Measurements from ENCODE around the gene PRAC1.

PRAC1 gene

DNA sequence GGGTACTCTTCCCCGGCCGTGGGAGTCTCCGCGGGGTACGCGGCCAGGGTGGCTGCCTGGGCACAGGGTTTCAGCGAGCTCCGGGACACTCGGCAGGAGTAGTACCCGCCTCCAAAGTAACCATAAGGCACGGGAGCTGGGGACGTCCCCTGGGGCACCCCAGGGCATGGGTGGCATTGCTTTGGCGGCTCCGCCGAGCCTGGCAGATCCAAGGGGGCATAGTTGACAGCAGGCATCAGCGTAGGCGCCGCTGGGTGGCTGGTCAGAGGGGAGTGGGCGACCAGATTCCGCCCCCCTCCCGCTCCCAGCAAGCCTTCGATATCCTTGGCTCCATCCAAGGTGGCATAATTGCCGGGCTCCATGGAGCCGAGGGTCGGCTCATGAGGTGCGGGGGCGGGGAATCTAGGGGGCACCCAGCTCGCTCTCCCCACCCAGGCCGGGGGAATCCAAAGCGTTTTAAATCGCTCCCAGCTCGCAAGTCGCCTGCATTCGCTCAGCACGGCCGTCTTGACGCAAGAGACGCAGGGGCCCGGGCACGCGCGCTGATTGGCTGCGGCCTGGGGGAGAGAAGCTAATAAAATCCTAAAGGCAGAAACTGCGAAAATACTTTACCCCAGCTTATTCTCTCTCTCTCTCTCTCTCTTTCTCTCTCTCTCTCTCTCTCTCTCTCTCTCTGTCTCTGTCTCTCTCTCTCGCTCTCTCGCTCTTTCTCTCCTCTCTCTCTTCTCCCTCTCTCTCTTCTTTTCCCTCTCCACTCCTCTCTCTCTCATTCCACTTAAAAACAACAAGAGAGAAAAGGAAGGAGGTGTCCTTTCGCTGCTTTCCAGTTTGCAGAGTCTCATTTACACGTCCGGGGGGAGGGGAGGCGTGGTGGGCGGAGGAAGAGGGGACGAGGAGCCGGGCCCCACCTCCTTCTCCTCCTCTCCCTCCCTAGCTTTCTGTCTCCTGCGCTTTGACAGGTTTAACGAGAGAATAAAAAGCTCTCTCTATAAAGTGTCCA, 6.2 kb upstream of the PRAC1 start, which contains the start of gene HOXB13:
HOXB13 (minus strand) TSS at position 519 of the 1,000 bp plus-strand sequence; CDS start at position 362, 157 bp downstream.
- DNase-seq (ENCODE audit: extremely low read depth, low read depth) = no peak
- TF ChIP-seq, protein P1, sequence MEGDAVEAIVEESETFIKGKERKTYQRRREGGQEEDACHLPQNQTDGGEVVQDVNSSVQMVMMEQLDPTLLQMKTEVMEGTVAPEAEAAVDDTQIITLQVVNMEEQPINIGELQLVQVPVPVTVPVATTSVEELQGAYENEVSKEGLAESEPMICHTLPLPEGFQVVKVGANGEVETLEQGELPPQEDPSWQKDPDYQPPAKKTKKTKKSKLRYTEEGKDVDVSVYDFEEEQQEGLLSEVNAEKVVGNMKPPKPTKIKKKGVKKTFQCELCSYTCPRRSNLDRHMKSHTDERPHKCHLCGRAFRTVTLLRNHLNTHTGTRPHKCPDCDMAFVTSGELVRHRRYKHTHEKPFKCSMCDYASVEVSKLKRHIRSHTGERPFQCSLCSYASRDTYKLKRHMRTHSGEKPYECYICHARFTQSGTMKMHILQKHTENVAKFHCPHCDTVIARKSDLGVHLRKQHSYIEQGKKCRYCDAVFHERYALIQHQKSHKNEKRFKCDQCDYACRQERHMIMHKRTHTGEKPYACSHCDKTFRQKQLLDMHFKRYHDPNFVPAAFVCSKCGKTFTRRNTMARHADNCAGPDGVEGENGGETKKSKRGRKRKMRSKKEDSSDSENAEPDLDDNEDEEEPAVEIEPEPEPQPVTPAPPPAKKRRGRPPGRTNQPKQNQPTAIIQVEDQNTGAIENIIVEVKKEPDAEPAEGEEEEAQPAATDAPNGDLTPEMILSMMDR (IDR thresholded peaks at IDR 0.05; ENCODE audit: low read depth, low read length) = no peak

DNA sequence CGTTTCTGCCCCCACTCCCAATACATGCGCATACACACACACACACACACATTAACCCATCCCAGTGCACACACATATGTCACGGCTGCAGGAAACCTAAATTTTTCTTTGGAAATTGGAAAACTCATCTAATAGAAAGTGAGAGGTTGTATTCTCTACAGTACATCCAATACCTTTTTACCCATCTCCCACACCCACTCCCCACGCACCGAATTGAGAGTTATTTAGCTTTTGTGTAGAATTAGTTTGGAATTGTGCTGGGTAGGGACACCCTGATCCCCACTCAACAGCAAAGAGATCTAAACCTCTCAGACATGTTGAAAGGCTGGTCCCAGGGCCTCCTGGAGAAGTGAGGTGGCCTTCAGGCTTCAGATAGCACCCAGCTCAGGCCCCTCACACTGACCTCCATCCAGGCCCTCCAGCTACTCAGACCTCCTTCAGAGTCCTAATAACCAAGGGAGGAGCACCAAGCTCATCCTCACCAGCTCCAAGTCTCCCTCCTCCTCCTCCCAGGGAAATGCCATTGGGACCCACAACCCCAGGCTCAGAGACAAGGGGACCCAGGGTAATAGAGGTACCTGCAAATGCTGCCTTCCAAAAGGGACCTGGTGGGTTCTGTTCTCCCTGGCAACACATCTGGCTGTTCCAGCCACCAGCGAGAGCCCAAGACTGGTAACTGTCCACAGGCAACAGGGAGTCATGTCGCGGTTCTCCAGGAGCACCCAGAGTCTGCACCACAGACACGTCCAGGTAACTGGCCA, 5.3 kb upstream of the PRAC1 start:
- TF ChIP-seq, protein P1 (IDR thresholded peaks at IDR 0.05; ENCODE audit: low read depth, low read length) = no peak
- no peak for DNase-seq (ENCODE audit: extremely low read depth, low read depth)

DNA sequence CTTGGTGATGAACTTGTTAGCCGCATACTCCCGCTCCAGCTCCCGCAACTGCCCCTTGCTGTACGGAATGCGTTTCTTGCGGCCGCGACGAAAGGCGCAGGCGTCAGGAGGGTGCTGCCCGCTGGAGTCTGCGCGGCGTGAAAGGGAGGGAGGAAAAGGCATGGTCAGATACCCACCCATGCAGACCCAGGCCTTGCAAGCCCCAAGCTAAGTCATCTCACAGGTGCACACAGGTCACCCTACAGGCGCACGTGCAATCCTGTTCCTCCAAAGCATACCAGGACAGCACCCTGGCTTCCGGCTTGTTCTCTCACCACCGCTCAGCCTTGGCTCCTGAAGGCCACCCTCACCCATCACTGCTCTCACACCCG, 4.6 kb upstream of the PRAC1 start:
- DNase-seq (ENCODE audit: extremely low read depth, low read depth) = no peak
- TF ChIP-seq, protein P1 (IDR thresholded peaks at IDR 0.05; ENCODE audit: low read depth, low read length) = no peak

DNA sequence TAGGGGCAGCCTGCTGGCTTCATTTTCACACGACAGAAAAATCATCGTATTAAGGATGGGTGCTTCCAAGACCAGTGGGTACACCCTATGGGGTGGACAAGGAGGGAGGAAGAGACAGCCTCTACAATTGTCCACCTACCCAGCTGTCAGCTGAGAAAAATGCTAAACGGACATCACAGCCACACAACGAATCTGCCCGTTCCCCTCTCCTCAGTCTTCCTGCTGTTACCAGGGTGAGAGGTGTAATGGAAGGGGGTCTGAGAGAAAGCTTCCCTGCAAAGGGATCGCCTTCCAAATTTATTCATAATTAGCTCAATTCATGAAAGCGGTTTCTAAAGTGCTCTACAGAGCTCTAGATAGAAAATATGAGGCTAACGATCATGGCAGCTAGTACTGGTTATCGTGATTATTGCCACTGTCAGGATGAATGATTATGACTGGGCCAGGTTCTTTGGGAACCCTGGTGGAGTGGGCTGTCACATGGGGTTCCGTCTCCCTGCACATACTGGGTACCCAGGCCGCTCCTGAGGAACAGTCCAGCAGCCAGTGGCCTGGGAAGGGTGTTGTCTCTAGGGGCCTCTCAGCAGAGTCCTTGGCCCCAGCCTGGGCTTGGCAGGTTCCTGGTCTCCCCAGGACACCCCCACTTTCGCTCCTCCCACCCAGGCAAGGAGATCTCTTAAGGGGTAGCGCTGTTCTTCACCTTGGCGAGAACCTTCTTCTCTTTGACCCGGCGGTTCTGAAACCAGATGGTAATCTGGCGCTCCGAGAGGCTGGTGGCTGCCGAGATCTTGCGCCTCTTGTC, 4.0 kb upstream of the PRAC1 start:
- no peak for DNase-seq (ENCODE audit: extremely low read depth, low read depth)

DNA sequence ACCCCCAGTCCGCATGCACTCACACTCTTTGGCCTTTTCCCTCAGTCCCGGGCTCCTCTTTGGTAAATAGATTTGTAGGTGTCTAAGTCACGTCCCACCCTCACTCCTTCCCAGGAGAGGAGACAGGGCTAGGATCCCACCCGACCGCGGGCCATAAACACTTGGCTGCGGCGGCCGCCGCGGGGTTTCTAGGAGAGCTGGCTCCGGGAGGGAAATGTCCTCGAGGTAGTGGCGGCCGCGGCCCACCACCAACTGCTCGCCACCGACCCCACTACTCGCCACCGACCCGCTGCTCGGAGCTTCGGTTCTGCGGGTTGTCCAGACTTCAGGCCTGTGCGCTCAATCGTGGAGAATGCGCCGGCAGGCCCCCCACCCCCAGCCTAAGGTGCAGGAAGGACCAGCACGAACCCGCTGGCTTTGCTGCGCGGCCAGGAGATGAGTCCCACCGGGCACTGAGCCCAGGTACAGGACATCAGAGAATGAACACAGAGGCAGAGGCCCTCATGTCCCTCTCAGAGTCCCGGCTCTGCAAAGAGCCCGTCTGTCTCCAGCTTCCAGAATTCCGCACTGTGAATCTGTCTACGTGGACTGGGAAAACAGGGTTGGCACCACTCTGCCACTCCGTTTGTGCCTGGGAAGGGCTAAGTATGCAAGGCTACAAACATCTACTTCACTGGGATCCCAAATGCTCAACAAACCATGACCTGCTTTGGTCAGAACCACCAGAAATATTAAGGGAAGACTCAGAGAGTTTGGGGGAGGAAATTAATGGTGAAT, 3.2 kb upstream of the PRAC1 start:
- no peak for DNase-seq (ENCODE audit: extremely low read depth, low read depth)
- TF ChIP-seq, protein P1 (IDR thresholded peaks at IDR 0.05; ENCODE audit: low read depth, low read length) = no peak

More for the DNA sequence above, 4.0 kb upstream of the PRAC1 start:
- TF ChIP-seq, protein P1 (IDR thresholded peaks at IDR 0.05; ENCODE audit: low read depth, low read length) = no peak

DNA sequence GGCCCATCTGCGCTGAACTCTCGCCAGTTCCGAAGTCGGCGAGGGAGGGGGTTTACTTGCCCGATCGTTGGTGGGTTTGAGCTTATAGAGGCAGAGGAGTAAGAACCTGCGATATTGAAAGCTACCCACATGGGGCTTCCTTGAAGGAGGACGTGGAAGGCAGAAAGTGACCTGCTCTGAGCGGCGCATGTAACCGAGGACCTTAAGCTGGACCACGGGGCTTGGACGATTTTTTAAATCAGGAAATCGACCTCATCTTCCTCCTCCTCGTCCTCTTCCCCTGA, 2.6 kb upstream of the PRAC1 start:
- no peak for DNase-seq (ENCODE audit: extremely low read depth, low read depth)
- TF ChIP-seq, protein P1 (IDR thresholded peaks at IDR 0.05; ENCODE audit: low read depth, low read length) = no peak

Measured in AG09319 (cell line).